IMR-90 (cell line): ENCODE data around the gene GPR15LG. TPM values are rescaled to one million over a fixed set of nuclear protein-coding genes. Genes with fewer than 3 reads are reported as not detected.

Experiments used
- ATAC-seq: fragments of 200-7000 bp; cut with Tn5 transposase; 2 replicates; pipeline ENCODE4 v1.9.1; 2020; ENCODE audit warnings: low read depth, mild to moderate bottlenecking, moderate library complexity
- BruUV-seq: library from RNA; stranded (reverse); fragments of 400-500 nt; replicated peaks from 2 replicates; lab custom pipeline; 2021; lab: Mats Ljungman, UMichigan
- CTCF ChIA-PET: fragments of 300-600 bp; formaldehyde crosslinking; extraction: SDS; loops from one replicate; lab custom pipeline; 2021; ENCODE audit warnings: antibody characterized with exemption; lab: Yijun Ruan, JAX
- POLR2A ChIA-PET: fragments of 300-600 bp; sonication (Branson Sonifier 250); formaldehyde crosslinking; loops from one replicate; lab custom pipeline; 2022; ENCODE audit warnings: antibody characterized with exemption; ENCODE audit not compliant: unreplicated experiment; lab: Charles Lee
- DNase-seq: peaks from one replicate; pipeline ENCODE4 v3.0.0; 2013
- H2AFZ ChIP-seq: replicated peaks from 2 replicates; pipeline ENCODE3; 2013; ENCODE audit warnings: low read length, mild to moderate bottlenecking; ENCODE audit not compliant: poor library complexity
- H2AK5ac ChIP-seq: 2 replicates; pipeline ENCODE4 v1.6.1; 2013; ENCODE audit warnings: low read depth, low read length, inconsistent platforms
- H2AK9ac ChIP-seq: replicated peaks from 2 replicates; pipeline ENCODE3; 2013; ENCODE audit warnings: mild to moderate bottlenecking, low read depth, low read length, moderate library complexity; ENCODE audit not compliant: poor library complexity
- H2BK120ac ChIP-seq: 2 replicates; pipeline ENCODE4 v1.6.1; 2013; ENCODE audit warnings: low read depth, low read length, inconsistent platforms
- H2BK15ac ChIP-seq: 3 replicates; pipeline ENCODE4 v1.6.1; 2013; ENCODE audit warnings: low read depth, low read length, inconsistent platforms
- H2BK20ac ChIP-seq: 2 replicates; pipeline ENCODE4 v1.6.1; 2013; ENCODE audit warnings: low read depth, mild to moderate bottlenecking, inconsistent platforms, low read length, moderate library complexity
- H2BK5ac ChIP-seq: 2 replicates; pipeline ENCODE4 v1.6.1; 2013; ENCODE audit warnings: mild to moderate bottlenecking, low read depth, low read length, inconsistent platforms; ENCODE audit not compliant: poor library complexity, severe bottlenecking
- H3K14ac ChIP-seq: replicated peaks from 2 replicates; pipeline ENCODE4 v1.6.1; 2013; ENCODE audit warnings: low read depth, low read length, inconsistent platforms
- H3K18ac ChIP-seq: 2 replicates; pipeline ENCODE4 v1.6.1; 2013; ENCODE audit warnings: low read depth, low read length, control low read depth
- H3K23ac ChIP-seq: 2 replicates; pipeline ENCODE4 v1.6.1; 2013; ENCODE audit warnings: low read depth, low read length, inconsistent platforms
- H3K27ac ChIP-seq: 2 replicates; pipeline ENCODE4 v1.5.1; 2013; ENCODE audit warnings: mild to moderate bottlenecking, control low read depth, low read length; ENCODE audit not compliant: insufficient read depth
- H3K27me3 ChIP-seq: 2 replicates; pipeline ENCODE4 v1.6.1; 2013; ENCODE audit warnings: low read length; ENCODE audit not compliant: control insufficient read depth, insufficient read depth
- H3K36me3 ChIP-seq: 2 replicates; pipeline ENCODE4 v1.6.1; 2013; ENCODE audit warnings: low read length, mixed read lengths; ENCODE audit not compliant: control insufficient read depth, insufficient read depth
- H3K4ac ChIP-seq: 2 replicates; pipeline ENCODE4 v1.6.1; 2013; ENCODE audit warnings: low read depth, low read length, inconsistent platforms
- H3K4me1 ChIP-seq: 2 replicates; pipeline ENCODE4 v1.6.1; 2013; ENCODE audit warnings: low read length, mixed read lengths; ENCODE audit not compliant: control insufficient read depth, insufficient read depth
- H3K4me2 ChIP-seq: 2 replicates; pipeline ENCODE4 v1.6.1; 2013; ENCODE audit warnings: low read depth, mild to moderate bottlenecking, control low read depth, low read length, moderate library complexity
- H3K4me3 ChIP-seq: 2 replicates; pipeline ENCODE4 v1.5.1; 2013; ENCODE audit warnings: low read depth, mild to moderate bottlenecking, control low read depth, low read length, moderate library complexity; ENCODE audit not compliant: insufficient read depth
- H3K56ac ChIP-seq: 2 replicates; pipeline ENCODE4 v1.6.1; 2013; ENCODE audit warnings: low read length, inconsistent platforms; ENCODE audit not compliant: insufficient read depth; ENCODE audit errors: extremely low read depth
- H3K79me1 ChIP-seq, 2 experiments: 2 replicates each; pipeline ENCODE4 v1.6.1; 2013; ENCODE audit warnings: low read length in 2 of 2, inconsistent platforms in 1 of 2, low read depth in 1 of 2
- H3K9ac ChIP-seq: 2 replicates; pipeline ENCODE4 v1.6.1; 2013; ENCODE audit warnings: low read depth, low read length, control low read depth
- H3K9me1 ChIP-seq: 2 replicates; pipeline ENCODE4 v1.6.1; 2013; ENCODE audit warnings: low read length, inconsistent platforms; ENCODE audit not compliant: insufficient read depth
- H3K9me3 ChIP-seq: 2 replicates; pipeline ENCODE4 v1.6.1; 2013; ENCODE audit warnings: low read length; ENCODE audit not compliant: control insufficient read depth, insufficient read depth
- H4K20me1 ChIP-seq: 2 replicates; pipeline ENCODE4 v1.6.1; 2013; ENCODE audit warnings: low read length, inconsistent platforms; ENCODE audit not compliant: insufficient read depth
- H4K5ac ChIP-seq: 2 replicates; pipeline ENCODE4 v1.6.1; 2013; ENCODE audit warnings: mild to moderate bottlenecking, low read depth, low read length, control low read depth
- H4K8ac ChIP-seq, 2 experiments: 2 replicates each; pipeline ENCODE4 v1.6.1; 2013; ENCODE audit warnings: low read depth in 2 of 2, low read length in 2 of 2, control low read depth in 1 of 2, inconsistent platforms in 1 of 2
- H4K91ac ChIP-seq: 2 replicates; pipeline ENCODE4 v1.6.1; 2013; ENCODE audit warnings: low read depth, low read length, inconsistent platforms; ENCODE audit not compliant: insufficient read depth
- BHLHE40 ChIP-seq: fragments of 150-350 bp; IDR thresholded peaks from 2 replicates; pipeline ENCODE4 v1.6.1; 2016; ENCODE audit warnings: mild to moderate bottlenecking, low read depth, low read length
- CTCF ChIP-seq: conservative IDR thresholded peaks from 2 replicates; pipeline ENCODE4 v1.5.1; 2012; ENCODE audit warnings: mild to moderate bottlenecking, low read depth, low read length, improper control_type of control experiment
- ELK1 ChIP-seq: fragments of 150-350 bp; IDR thresholded peaks from 2 replicates; pipeline ENCODE4 v1.6.1; 2016; ENCODE audit warnings: low read depth, mild to moderate bottlenecking, low read length, moderate library complexity, borderline replicate concordance
- FOS ChIP-seq: fragments of 150-350 bp; IDR thresholded peaks from 2 replicates; pipeline ENCODE4 v1.6.1; 2016; ENCODE audit warnings: low read depth, low read length
- MXI1 ChIP-seq: IDR thresholded peaks from 2 replicates; pipeline ENCODE4 v1.6.1; 2012; ENCODE audit warnings: low read depth, mild to moderate bottlenecking, low read length, moderate library complexity, borderline replicate concordance
- POLR2A ChIP-seq: IDR thresholded peaks from 2 replicates; pipeline ENCODE4 v1.6.1; 2012; ENCODE audit warnings: mild to moderate bottlenecking, low read depth, low read length
- RFX5 ChIP-seq: IDR thresholded peaks from 2 replicates; pipeline ENCODE4 v1.8.0; 2012; ENCODE audit warnings: low read depth, mild to moderate bottlenecking, low read length, moderate library complexity
- USF2 ChIP-seq: fragments of 150-350 bp; IDR thresholded peaks from 2 replicates; pipeline ENCODE4 v1.6.1; 2017; ENCODE audit warnings: mild to moderate bottlenecking, antibody characterized with exemption, low read length, low read depth
- WGBS, 2 experiments: methylation state at CpG; one replicate each; pipeline versions ENCODE4 v1.1.5 to v1.1.7; 2013; ENCODE audit warnings: missing lambda C conversion rate in 2 of 2; ENCODE audit not compliant: insufficient read length in 1 of 2; ENCODE audit errors: extremely low coverage in 2 of 2; 5-methylcytosine and 5-hydroxymethylcytosine counted together
- dilution Hi-C: fragments of 300-500 bp; cut with HindIII; formaldehyde crosslinking; loops from one replicate; pipeline ENCODE4 v1.14.3; 2018; ENCODE audit warnings: low sequenced_read_pairs; ENCODE audit not compliant: unreplicated experiment
- in situ Hi-C: fragments of 300-500 bp; cut with MboI; formaldehyde crosslinking; loops from 3 replicates; pipeline ENCODE4 v1.14.3; 2019; ENCODE audit warnings: low sequenced_read_pairs, inconsistent platforms, mixed read lengths
- intact Hi-C: fragments of 100-400 bp; cut with micrococcal nuclease; formaldehyde crosslinking; loops from 2 replicates; pipeline ENCODE4 v1.10.0; 2022
- polyA plus RNA-seq, 3 experiments: library from polyadenylated mRNA; depleted of rRNA; stranded (reverse); fragments of >200 nt; gene quantifications; 2 replicates each; pipeline ENCODE4 v1.2.3, GENCODE V29; 2012; ENCODE audit warnings: low replicate concordance in 1 of 3
- total RNA-seq: library from RNA; depleted of rRNA; stranded (reverse); fragments of >200 nt; gene quantifications from 2 replicates; pipeline ENCODE4 v1.2.3, GENCODE V29; 2012

The GPR15LG gene
- total and polyA plus RNA-seq, 2 of the 4 experiments (the other 2 are of a cell fraction), result not detected

- intact Hi-C loops, result no loop called here
- no peaks in the 10 kb centered on the region for H4K20me1 ChIP-seq
- H3K9ac ChIP-seq, result no peak overlapping the region
- H4K91ac ChIP-seq, result no peak overlapping the region
- no peak overlapping the region for H2AK9ac ChIP-seq
- no peak overlapping the region for H2BK5ac ChIP-seq
- H4K5ac ChIP-seq, result no peak overlapping the region
- no peak overlapping the region for H3K56ac ChIP-seq
- ATAC-seq (0 out of 2 replicates have a peak, but pooled peaks have one; percentile 36), DNase-seq (no peak)
- no peak overlapping the region for H3K14ac ChIP-seq
- no peak overlapping the region for H3K4ac ChIP-seq
- no peak overlapping the region for H3K27ac ChIP-seq
- BruUV-seq, result no TSS peak
- no peak overlapping the region for H2AFZ ChIP-seq
- H3K27me3 ChIP-seq, result peaks cover 5% of the 10 kb centered on the region
- H2BK20ac ChIP-seq, result no peak overlapping the region
- H3K9me1 ChIP-seq, result no peaks in the 10 kb centered on the region
- no peak overlapping the region for H3K4me3 ChIP-seq
- no peaks in the 10 kb centered on the region for H3K4me1 ChIP-seq
- POLR2A ChIA-PET, result no interaction called here
- H3K4me2 ChIP-seq, result no peak overlapping the region
- no peak overlapping the region for H2AK5ac ChIP-seq
- in situ Hi-C loops, result no loop called here
- no peak overlapping the region for H2BK120ac ChIP-seq
- H3K79me1 ChIP-seq, result no peaks in the 10 kb centered on the region
- no peak overlapping the region for H3K18ac ChIP-seq
- H3K9me3 ChIP-seq, result no peaks in the 10 kb centered on the region
- dilution Hi-C loops, result no loop called here
- no peak overlapping the region for H3K23ac ChIP-seq
- CTCF ChIA-PET, result no interaction called here
- H4K8ac ChIP-seq, result no peak overlapping the region
- no CpG with 5 or more reads among the region's 4 CpGs for WGBS, 2 experiments
- no peak for TF ChIP-seq POLR2A
- no peak for TF ChIP-seq FOS
- TF ChIP-seq CTCF, result peak; percentile 11; the same call in 1 of the 2 replicates
- TF ChIP-seq RFX5, result no peak
- no peak for TF ChIP-seq BHLHE40
- no peak for TF ChIP-seq ELK1
- no peak for TF ChIP-seq USF2
- no peak for TF ChIP-seq MXI1
- no peaks in the 10 kb centered on the region for H3K36me3 ChIP-seq
- H2BK15ac ChIP-seq, result no peak overlapping the region
Observed at GRCh38 chr10:84204122-84204521, 30.5 kb downstream of the GPR15LG start.
